ACC112 (cell line): ENCODE measurements around the gene NMRK1.

Source experiments
- H2AFZ ChIP-seq: fragments of 200-600 bp; sonication (generic); one replicate; pipeline ENCODE4 v1.6.0; 2017; ENCODE audit warnings: antibody characterized with exemption, low read length; ENCODE audit not compliant: unreplicated experiment
- H3K27ac ChIP-seq: fragments of 200-600 bp; sonication (generic); 2 replicates; pipeline ENCODE4 v1.5.1; 2014; ENCODE audit warnings: low read depth, mild to moderate bottlenecking, antibody characterized with exemption, low read length, moderate library complexity
- H3K27me3 ChIP-seq: fragments of 200-600 bp; sonication (generic); 2 replicates; pipeline ENCODE4 v1.6.1; 2014; ENCODE audit warnings: mild to moderate bottlenecking, antibody characterized with exemption, low read length, moderate library complexity, mixed read lengths; ENCODE audit not compliant: insufficient read depth
- H3K36me3 ChIP-seq: fragments of 200-600 bp; sonication (generic); 2 replicates; pipeline ENCODE4 v1.6.1; 2016; ENCODE audit warnings: mild to moderate bottlenecking, antibody characterized with exemption, low read length, moderate library complexity, mixed read lengths; ENCODE audit not compliant: insufficient read depth
- H3K4me1 ChIP-seq: fragments of 200-600 bp; sonication (generic); one replicate; pipeline ENCODE4 v1.6.1; 2016; ENCODE audit warnings: low read length, mixed read lengths; ENCODE audit not compliant: insufficient read depth, unreplicated experiment, control insufficient read depth
- H3K4me3 ChIP-seq: fragments of 200-600 bp; sonication (generic); 2 replicates; pipeline ENCODE4 v1.5.1; 2014; ENCODE audit warnings: mild to moderate bottlenecking, low read depth, low read length
- H3K79me2 ChIP-seq: fragments of 200-600 bp; sonication (generic); one replicate; pipeline ENCODE4 v1.6.0; 2016; ENCODE audit warnings: low read length; ENCODE audit not compliant: control insufficient read depth, unreplicated experiment, insufficient read depth

Gene NMRK1

DNA sequence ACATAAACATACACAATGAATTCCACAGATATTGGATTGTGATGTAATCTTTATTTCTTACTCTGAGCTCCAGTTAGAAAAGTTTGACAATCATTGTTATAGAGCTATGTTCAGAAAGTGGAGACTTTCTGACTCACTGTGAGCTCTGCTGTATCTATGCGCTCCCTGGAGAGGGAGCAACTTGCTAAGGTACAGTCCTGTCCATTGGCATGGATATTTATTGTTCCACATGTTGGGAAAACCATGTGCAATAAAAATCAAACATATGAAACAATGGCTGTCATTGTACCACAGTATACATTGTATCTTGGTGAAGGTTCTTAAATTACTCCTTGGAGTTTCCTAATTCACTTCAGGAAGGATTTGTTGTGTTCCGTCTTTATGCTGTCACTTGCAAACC lies 26.8 kb downstream of the NMRK1 start:
- Histone ChIP-seq H3K36me3 (peaks cover 8% of the 10 kb centered on the region), H3K27me3 (no peaks in the 10 kb centered on the region)

DNA sequence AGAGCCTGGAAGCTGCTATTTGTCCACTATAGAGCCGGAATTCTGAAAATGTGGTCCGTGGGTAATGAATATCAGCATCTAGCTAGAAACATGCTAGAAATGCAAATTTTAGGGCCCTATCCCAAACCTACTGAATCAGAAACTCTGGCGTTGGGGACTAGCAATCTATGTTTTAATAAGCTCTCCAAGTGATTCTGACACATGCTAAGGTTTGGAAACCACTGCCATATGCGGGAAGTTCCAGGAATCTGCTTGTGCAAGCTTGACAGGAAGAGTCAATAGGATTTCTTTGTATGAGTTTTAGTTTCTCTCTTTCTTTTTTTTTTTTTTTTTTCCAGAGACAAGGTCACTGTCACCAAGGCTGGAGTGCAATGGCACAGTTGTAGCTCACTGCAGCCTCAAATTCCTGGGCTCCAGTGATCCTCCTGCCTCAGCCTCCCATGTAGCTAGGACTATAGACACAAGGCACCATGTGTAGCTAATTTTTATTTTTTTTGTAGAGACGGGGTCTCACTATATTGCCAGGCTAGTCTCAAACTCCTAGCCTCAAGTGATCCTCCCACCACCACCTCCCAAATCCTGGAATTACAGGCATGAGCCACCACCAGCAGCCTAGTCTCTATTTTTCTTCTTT lies 33.5 kb downstream of the NMRK1 start:
- no peaks in the 10 kb centered on the region for H3K79me2 ChIP-seq
- H3K4me1 ChIP-seq: no peaks in the 10 kb centered on the region
- peaks cover 4% of the 10 kb centered on the region; the same call in 1 of the 2 replicates for H3K27me3 ChIP-seq
- H2AFZ ChIP-seq: no peak overlapping the region
- H3K36me3 ChIP-seq: no peaks in the 10 kb centered on the region
- H3K4me3 ChIP-seq: no peak overlapping the region
- no peak overlapping the region for H3K27ac ChIP-seq

More for the DNA sequence above, 26.8 kb downstream of the NMRK1 start:
- Histone ChIP-seq H3K4me3 (no peak overlapping the region), H3K4me1 (peaks cover 18% of the 10 kb centered on the region), H2AFZ (no peak overlapping the region), H3K79me2 (no peaks in the 10 kb centered on the region), H3K27ac (no peak overlapping the region)

DNA sequence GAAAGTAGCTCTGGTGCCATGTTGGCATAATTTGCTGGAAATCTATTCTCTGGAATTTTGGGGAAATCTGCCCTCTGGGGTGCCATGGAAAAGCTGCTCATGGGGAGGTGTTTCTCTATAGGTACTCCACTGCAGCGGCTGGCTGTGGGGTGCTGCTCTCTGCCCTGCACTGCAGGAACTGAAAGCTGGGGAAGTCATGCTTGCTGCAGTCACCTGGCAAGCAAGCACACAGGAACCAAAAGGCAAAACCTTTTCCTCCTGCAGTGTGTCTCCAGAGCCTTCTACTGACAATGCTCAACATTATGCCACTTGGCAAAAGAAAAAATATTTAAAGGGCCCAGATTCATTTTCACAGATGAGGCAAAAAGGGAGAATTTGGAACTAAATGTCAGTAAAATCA lies 34.1 kb downstream of the NMRK1 start:
- Histone ChIP-seq H3K27me3 (peaks cover 4% of the 10 kb centered on the region; the same call in 1 of the 2 replicates), H2AFZ (no peak overlapping the region), H3K36me3 (no peaks in the 10 kb centered on the region), H3K4me3 (no peak overlapping the region), H3K4me1 (no peaks in the 10 kb centered on the region), H3K79me2 (no peaks in the 10 kb centered on the region), H3K27ac (no peak overlapping the region)

DNA sequence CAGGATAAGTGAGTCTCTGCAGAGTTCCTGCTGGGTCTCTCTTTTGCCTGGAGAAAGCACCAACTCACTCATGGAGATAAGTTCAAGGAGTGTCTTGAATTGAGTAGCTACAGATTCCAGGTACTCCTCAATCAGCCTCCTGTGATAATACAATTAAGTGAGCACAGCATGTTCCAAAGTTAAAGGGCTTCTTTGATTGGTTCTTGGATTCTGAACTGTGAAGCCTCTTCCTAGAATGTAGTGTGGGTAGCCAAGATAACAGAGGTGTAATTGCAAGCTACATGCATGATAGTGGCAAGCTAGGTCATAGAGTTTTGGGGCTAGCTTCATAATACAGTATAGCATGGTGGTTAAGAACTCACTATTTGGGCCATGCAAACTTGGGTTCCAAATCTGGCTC lies 36.7 kb downstream of the NMRK1 start:
- no peaks in the 10 kb centered on the region for H3K36me3 ChIP-seq
- H3K27ac ChIP-seq: no peak overlapping the region
- no peak overlapping the region for H3K4me3 ChIP-seq
- H3K27me3 ChIP-seq: peaks cover 10% of the 10 kb centered on the region; the same call in 1 of the 2 replicates
- H3K4me1 ChIP-seq: no peaks in the 10 kb centered on the region
- no peaks in the 10 kb centered on the region for H3K79me2 ChIP-seq
- H2AFZ ChIP-seq: no peak overlapping the region

DNA sequence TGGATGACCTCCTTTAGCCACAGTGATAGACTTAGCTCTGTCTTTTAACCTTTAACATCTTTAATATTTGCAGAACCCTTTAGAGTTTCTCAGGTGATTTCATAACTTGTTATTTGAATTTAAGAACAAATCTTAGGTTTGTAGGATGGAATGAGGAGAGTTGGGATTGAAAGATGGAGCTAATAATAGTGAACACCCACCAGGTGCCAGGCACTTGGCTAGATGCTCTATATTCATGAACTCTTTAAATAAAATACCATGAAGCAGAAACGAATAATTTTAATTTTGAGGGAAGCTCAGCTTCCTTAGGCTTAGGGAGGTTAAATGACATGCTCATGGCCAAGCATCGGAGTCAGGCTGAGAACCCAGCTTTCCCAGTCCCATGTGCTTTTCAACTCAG lies 40.4 kb downstream of the NMRK1 start:
- no peak overlapping the region for H3K4me3 ChIP-seq
- peaks cover 22% of the 10 kb centered on the region; the same call in 1 of the 2 replicates for H3K27me3 ChIP-seq
- H3K79me2 ChIP-seq: no peaks in the 10 kb centered on the region
- H3K36me3 ChIP-seq: no peaks in the 10 kb centered on the region
- no peaks in the 10 kb centered on the region for H3K4me1 ChIP-seq
- H2AFZ ChIP-seq: no peak overlapping the region
- no peak overlapping the region for H3K27ac ChIP-seq

DNA sequence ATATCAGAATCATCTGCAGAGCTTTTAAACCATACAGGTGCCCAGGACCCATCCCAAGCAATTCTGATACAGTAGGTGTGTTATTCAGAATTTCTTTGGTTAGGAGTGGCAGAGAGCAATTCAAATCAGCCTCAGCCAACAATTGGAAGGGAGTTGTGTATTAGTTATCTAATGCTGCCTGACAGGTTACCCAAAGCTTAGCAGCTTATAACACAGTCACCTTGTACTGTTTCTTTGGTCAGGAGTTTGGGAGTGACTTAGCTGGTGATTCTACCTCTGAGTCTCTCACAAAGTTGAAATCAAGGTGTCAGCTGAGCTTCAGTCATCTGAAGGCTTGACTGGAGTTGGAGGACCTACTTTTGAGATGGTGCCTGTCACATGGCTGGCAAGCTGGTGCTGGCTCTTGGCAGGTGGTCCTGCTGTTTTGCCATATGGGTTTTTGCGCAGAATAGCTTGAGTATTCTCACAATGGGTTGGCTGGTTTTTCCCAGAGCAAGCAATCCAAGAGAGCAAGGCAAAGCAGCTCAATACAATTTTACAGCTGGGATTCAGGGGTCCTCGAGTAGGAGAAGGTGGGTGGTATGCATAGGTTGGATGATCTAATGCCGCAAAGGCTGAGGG lies 41.1 kb downstream of the NMRK1 start:
- Histone ChIP-seq H3K79me2 (no peaks in the 10 kb centered on the region), H3K27me3 (peaks cover 22% of the 10 kb centered on the region; the same call in 1 of the 2 replicates), H3K4me3 (no peak overlapping the region), H3K4me1 (no peaks in the 10 kb centered on the region), H3K27ac (no peak overlapping the region), H2AFZ (no peak overlapping the region), H3K36me3 (no peaks in the 10 kb centered on the region)

DNA sequence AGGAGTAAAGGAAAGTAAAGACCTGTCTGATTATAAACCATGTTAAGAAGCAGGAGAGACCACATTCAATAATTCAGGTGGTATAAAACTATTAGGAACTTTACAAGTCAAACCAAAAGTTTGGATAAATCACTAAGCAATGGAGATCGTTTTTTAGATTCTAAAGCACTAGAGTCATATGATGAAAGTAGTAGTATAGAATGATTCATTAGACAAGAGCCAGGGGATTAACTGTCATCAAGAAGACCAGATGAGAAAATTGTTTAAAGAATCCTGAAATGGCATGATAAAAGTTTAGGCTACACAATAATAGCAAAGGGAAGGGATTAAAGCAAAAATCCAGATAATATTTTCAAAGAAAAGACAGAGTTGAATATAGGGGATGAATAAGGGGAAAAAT lies 46.9 kb downstream of the NMRK1 start:
- H3K79me2 ChIP-seq: no peaks in the 10 kb centered on the region
- H2AFZ ChIP-seq: no peak overlapping the region
- H3K4me1 ChIP-seq: peaks cover 15% of the 10 kb centered on the region
- H3K4me3 ChIP-seq: no peak overlapping the region
- peaks cover 12% of the 10 kb centered on the region; the same call in 1 of the 2 replicates for H3K27me3 ChIP-seq
- no peaks in the 10 kb centered on the region for H3K36me3 ChIP-seq
- H3K27ac ChIP-seq: no peak overlapping the region

DNA sequence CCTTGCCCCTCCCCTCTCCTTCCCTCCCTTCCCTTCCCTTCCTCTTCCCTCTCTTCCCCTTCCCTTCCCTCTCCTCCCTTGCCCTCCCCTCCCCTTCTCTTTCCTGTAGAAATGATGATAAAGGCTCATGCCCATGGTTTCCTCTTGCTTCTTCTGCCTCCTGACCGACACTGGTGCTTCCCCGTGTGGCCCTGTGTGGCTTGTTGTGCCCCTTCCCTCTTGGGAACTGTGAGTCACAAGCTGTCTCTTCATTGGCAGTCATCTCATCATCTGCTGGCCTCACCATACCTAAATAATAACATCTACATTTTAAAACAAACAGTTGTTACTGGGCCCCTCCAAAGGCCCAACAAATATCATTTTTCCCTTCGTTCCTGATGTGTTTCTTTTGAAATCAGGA lies 48.2 kb downstream of the NMRK1 start:
- Histone ChIP-seq H3K27ac (no peak overlapping the region), H2AFZ (no peak overlapping the region), H3K36me3 (no peaks in the 10 kb centered on the region), H3K79me2 (no peaks in the 10 kb centered on the region), H3K27me3 (0 out of 2 replicates have a peak, but pooled peaks cover 4% of the 10 kb centered on the region), H3K4me3 (no peak overlapping the region), H3K4me1 (peaks cover 15% of the 10 kb centered on the region)

DNA sequence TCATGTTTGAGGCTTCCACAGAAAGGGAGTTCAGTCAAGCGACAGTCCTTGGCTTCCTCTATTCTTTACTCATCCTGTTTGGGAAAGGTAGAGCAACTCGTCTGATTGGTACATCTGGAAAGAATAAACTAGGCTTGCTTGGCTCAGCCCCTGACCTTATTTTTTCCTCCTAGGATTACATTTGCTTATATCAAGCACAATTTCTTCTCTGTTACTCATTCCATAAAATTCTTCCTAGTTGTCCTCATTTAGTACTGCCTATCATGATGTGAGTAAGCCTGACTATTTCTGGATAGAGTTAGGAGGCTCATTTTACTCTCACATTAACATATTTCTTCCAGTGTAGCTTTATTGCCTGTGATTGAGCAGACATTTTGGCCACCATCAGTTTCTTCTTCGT lies 48.9 kb downstream of the NMRK1 start:
- Histone ChIP-seq H2AFZ (peak overlapping the region; percentile 32), H3K27ac (peak overlapping the region; percentile 36; the same call in 1 of the 2 replicates), H3K79me2 (no peaks in the 10 kb centered on the region), H3K27me3 (no peaks in the 10 kb centered on the region), H3K36me3 (no peaks in the 10 kb centered on the region), H3K4me1 (peaks cover 15% of the 10 kb centered on the region), H3K4me3 (no peak overlapping the region)

DNA sequence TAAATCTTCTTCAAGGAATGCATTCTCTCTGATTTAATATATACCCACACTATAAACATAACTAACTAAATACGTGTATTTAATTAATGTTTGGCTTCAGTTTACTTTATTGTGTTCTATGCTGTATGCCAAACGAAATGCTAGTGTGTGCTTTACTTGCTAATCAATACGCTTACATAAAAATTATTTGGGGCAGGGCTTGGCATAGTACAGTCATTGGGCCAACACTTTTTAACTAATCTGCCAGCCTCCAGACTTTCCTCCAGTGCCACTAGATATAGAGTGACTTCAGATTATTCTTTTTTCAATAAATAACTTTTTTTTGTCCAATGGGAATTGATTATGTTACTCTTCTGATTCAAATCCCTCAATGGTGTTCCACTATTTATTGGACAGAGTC lies 51.2 kb downstream of the NMRK1 start:
- H2AFZ ChIP-seq: no peak overlapping the region
- H3K36me3 ChIP-seq: no peaks in the 10 kb centered on the region
- H3K79me2 ChIP-seq: no peaks in the 10 kb centered on the region
- no peak overlapping the region for H3K4me3 ChIP-seq
- H3K27me3 ChIP-seq: no peaks in the 10 kb centered on the region
- H3K4me1 ChIP-seq: peaks cover 15% of the 10 kb centered on the region
- H3K27ac ChIP-seq: no peak overlapping the region
